NCI-H69 (cell line): ENCODE data around the gene MFSD2B.

Experiments
- DNase-seq: peaks from one replicate; lab custom pipeline; 2025; lab: John Stamatoyannopoulos, UW

The MFSD2B gene

GRCh38 chr2:24050041-24050979 is 40.4 kb downstream of the MFSD2B start:
- peak; percentile 33 for DNase-seq

- DNase-seq = no peak
Measured at GRCh38 chr2:24051833-24052232, 41.9 kb downstream of the MFSD2B start.

GRCh38 chr2:24052951-24053350 is 43.1 kb downstream of the MFSD2B start:
- no peak for DNase-seq

GRCh38 chr2:24054366-24055010 is 44.6 kb downstream of the MFSD2B start:
- no peak for DNase-seq

DNA sequence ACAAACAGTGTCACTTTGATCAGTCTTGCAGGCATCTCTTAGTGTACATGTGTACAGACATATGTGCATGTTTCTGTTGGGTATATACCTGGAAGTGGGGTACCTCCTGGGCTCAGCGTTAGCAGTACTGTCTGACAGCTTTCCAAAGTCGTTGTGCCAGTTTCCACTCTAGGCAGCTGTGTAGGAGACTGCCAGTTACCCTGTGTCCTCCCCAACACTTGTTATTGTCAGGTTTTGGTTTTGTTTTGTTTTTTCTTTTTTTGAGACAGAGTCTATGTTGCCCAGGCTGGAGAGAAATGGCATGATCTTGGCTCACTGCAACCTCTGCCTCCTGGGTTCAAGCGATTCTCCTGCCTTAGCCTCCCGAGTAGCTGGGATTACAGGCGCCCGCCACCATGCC is 45.9 kb downstream of the MFSD2B start:
- no peak for DNase-seq

- no peak for DNase-seq
Measured at GRCh38 chr2:24058564-24059271, 48.8 kb downstream of the MFSD2B start.

DNA sequence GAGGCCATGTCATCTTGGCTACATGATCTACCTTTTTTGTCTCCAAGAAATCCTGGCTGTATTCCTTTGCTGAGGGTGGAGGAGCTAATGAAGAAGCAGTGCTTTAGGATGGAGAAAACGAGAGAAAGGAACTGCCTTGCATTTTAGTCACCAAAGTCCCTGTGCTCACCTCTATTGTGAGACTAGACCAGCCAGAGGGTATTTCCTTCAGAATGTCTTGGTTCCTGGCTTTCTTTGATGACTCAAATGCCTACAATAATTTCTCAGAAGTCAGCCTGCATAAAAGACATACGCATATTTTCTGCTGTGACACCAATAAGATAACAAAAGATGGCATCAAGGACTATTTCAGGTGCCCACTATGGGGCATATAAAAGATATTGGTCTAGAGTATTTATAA is 55.5 kb downstream of the MFSD2B start:
- DNase-seq = no peak

DNA sequence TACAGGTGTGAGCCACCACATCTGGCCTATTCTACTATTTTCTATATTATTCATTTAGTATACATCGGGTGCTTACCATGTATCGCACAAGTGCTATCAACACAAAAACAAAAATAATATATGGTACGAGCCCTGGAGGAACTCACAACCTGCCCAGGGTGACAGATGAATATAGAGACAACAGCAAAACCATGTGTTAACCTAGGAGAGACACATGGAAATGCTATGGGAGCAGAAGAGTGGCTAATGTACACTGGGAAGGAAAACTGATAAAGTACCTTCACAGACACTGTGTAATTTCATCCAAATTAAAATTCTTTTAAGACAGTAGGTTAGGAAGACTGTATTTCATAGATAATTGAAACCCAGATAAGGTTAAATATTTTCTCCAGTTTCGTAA is 62.4 kb downstream of the MFSD2B start:
- no peak for DNase-seq

DNA sequence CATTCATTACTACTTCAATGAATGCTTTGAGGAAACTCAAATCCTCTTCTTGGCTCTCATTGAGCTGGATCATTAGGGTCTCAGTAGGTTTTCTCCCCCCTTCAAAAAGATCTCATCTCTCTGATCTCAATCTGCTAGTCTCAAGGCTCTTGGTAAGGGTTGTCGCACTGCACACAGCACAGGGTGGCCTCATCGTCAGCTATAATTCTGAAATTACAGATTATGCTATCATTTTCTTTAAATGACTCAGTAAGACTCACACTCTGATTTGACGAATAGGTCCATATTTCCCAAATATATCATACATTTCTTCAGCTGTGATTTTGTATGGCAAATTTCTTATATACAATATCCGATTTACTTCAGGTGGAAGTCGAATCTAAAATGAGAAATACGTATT is 63.9 kb downstream of the MFSD2B start:
- DNase-seq = no peak

GRCh38 chr2:24075259-24075658 is 65.4 kb downstream of the MFSD2B start:
- no peak for DNase-seq
